IPS-18a (cell line): Measurements from ENCODE around the gene ACOT8.

Experiments
- H3K27ac ChIP-seq: one replicate; pipeline ENCODE4 v1.5.1; 2013; ENCODE audit warnings: low read length
- H3K27me3 ChIP-seq: one replicate; pipeline ENCODE4 v1.6.1; 2013; ENCODE audit warnings: mild to moderate bottlenecking, low read length; ENCODE audit not compliant: control insufficient read depth, insufficient read depth
- H3K36me3 ChIP-seq: one replicate; pipeline ENCODE4 v1.6.1; 2013; ENCODE audit warnings: low read depth, low read length; ENCODE audit not compliant: control insufficient read depth
- H3K4me1 ChIP-seq: one replicate; pipeline ENCODE4 v1.6.1; 2013; ENCODE audit warnings: low read depth, low read length; ENCODE audit not compliant: control insufficient read depth
- H3K4me3 ChIP-seq: one replicate; pipeline ENCODE4 v1.5.1; 2013; ENCODE audit warnings: low read length
- H3K9ac ChIP-seq: one replicate; pipeline ENCODE4 v1.6.1; 2013; ENCODE audit warnings: mild to moderate bottlenecking, low read length, moderate library complexity
- H3K9me3 ChIP-seq: one replicate; pipeline ENCODE4 v1.6.1; 2013; ENCODE audit warnings: low read depth, low read length; ENCODE audit not compliant: control insufficient read depth

Gene ACOT8

DNA sequence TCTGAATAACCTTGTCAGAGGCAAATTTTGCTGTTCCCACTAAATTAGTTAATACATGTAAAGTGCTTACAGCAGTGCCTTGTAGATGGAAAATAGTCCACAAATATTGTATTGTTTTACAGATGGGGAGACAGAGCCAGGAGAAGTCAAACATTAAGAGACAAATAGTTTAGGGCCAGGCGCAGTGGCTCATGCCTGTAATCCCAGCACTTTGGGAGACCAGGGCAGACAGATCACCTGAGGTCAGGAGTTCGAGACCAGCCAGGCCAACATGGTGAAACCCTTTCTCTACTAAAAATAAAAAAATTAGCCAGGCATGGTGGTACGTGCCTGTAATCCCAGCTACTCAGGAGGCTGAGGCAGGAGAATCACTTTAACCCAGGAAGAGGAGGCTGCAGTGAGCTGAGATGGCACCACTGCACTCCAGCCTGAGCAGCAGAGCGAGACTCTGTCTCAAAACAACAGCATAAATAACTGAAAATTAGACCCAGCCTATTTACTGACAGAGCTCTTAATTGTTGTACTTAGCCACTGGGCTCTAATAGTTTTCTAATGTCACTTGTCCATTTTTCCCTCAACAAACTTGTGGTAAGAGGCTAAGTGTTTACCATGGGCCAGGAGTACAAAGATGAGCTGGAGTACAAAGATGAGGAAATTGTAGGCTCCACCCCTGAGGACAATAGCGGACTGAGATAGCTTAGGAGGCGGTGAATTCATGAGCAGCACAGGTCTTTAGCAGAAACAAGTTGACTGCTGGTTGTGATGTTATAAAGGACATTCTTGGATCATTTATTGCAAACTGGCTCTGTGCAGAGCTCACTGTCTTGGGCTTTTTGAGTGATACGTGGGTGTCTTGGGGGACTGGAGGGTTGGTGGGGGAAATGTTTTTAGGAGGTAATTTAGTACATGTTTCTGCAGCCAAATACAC, 6.6 kb upstream of the ACOT8 start:
- H3K27me3 ChIP-seq, result no peaks in the 10 kb centered on the region
- no peak overlapping the region for H3K9ac ChIP-seq
- no peak overlapping the region for H3K4me3 ChIP-seq
- peaks cover 7% of the 10 kb centered on the region for H3K4me1 ChIP-seq
- no peaks in the 10 kb centered on the region for H3K9me3 ChIP-seq
- no peaks in the 10 kb centered on the region for H3K36me3 ChIP-seq
- H3K27ac ChIP-seq, result no peak overlapping the region

- H3K9ac ChIP-seq, result no peak overlapping the region
- H3K4me3 ChIP-seq, result no peak overlapping the region
- H3K27me3 ChIP-seq, result no peaks in the 10 kb centered on the region
- no peak overlapping the region for H3K27ac ChIP-seq
- no peaks in the 10 kb centered on the region for H3K36me3 ChIP-seq
- H3K4me1 ChIP-seq, result peaks cover 16% of the 10 kb centered on the region
- no peaks in the 10 kb centered on the region for H3K9me3 ChIP-seq
Measured at GRCh38 chr20:45861221-45862075, 4.3 kb upstream of the ACOT8 start.

DNA sequence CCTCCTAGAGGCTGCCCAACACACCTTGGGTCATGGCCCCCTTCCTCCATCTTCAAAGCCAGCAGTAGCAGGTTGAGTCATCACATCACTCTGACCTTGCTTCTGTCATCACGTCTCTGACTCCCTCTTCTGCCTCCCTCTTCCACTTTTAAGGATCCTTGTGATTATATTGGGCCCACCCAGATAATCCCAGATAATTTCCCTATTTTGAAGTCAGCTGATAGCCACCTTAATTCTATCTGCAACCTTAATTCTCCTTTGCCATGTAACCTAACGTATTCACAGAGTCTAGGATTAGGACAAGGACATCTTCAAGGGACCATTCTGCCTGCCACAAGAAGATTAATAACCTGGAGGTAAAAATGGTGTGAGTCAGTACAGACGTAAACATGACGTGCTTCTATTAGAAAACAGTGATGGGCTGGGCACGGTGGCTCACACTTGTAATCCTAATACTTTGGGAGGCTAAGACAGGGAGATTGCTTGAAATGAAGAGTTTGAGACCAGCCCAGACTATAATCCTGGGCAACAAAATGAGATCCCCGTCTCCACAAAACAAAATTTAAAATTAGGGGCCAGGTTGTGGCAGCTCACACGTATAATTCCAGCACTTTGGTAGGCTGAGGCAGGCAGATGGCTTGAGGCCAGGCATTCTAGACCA, 3.5 kb upstream of the ACOT8 start:
- H3K9ac ChIP-seq, result no peak overlapping the region
- no peaks in the 10 kb centered on the region for H3K9me3 ChIP-seq
- H3K4me1 ChIP-seq, result peaks cover 16% of the 10 kb centered on the region
- H3K4me3 ChIP-seq, result no peak overlapping the region
- H3K27ac ChIP-seq, result no peak overlapping the region
- no peaks in the 10 kb centered on the region for H3K36me3 ChIP-seq
- no peaks in the 10 kb centered on the region for H3K27me3 ChIP-seq

DNA sequence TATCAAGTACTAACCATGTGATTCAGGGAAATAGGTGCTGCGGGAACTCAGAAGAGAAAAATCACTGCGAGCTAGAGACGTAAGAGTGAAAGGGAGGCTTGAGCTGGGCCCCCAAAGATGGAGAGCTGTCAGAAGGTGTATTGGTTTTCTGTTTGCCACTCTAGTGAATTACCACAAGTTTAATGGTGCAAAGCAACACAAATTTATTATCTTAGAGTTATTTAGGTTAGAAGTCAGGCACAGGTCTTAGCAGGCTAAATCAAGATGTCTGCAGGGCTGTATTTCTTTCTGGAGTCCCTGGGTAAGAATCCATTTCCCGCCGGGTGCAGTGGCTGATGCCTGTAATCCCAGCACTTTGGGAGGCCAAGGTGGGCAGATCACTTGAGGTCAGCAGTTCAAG, 2.7 kb upstream of the ACOT8 start:
- Histone ChIP-seq H3K9me3 (no peaks in the 10 kb centered on the region), H3K27ac (no peak overlapping the region), H3K9ac (no peak overlapping the region), H3K4me1 (peaks cover 16% of the 10 kb centered on the region), H3K36me3 (no peaks in the 10 kb centered on the region), H3K4me3 (no peak overlapping the region), H3K27me3 (no peaks in the 10 kb centered on the region)

- H3K9ac ChIP-seq, result no peak overlapping the region
- no peaks in the 10 kb centered on the region for H3K9me3 ChIP-seq
- H3K27ac ChIP-seq, result no peak overlapping the region
- no peaks in the 10 kb centered on the region for H3K27me3 ChIP-seq
- H3K4me3 ChIP-seq, result peak overlapping the region; percentile 70
- peaks cover 25% of the 10 kb centered on the region for H3K4me1 ChIP-seq
- H3K36me3 ChIP-seq, result no peaks in the 10 kb centered on the region
Measured at GRCh38 chr20:45857882-45858216, 657 bp upstream of the ACOT8 start.

DNA sequence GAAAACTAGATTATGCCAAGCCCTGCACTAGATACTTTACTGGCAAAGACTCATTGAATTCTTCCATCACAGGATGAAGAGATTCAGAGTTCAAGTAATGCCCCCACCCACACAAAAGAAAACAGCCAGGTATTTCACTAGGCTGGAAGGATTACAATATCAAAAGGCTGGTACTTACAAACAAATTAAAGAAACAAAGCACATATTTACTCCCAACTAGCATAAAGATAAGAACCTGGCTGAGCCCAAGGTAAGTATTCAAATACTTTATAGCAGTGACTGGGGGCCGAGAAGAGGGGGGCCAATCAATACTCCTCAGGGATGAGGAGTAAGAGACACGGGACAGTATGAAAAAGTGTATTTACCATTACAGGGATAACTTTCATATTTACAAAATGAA, 3.7 kb downstream of the ACOT8 start:
- peaks cover 15% of the 10 kb centered on the region for H3K4me1 ChIP-seq
- no peak overlapping the region for H3K9ac ChIP-seq
- H3K4me3 ChIP-seq, result peak overlapping the region; percentile 17
- no peak overlapping the region for H3K27ac ChIP-seq
- no peaks in the 10 kb centered on the region for H3K36me3 ChIP-seq
- H3K9me3 ChIP-seq, result no peaks in the 10 kb centered on the region
- H3K27me3 ChIP-seq, result no peaks in the 10 kb centered on the region

DNA sequence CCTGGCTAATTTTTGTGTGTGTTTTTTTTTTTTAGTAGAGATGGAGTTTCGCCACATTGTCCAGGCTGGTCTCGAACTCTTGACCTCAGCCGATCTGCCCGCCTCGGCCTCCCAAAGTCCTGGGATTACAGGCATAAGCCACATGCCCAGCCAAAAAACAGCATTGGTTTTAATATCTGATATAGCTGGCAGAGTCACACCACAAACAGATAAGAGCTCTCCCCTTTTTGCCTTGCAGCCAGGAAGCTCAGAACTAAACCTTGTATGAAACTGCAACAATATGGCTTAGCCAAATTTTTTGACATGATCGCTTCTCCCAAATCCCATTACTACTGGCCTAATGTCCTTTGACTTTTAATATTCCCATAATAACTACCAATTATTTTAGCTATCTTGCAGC, 4.9 kb downstream of the ACOT8 start:
- no peak overlapping the region for H3K27ac ChIP-seq
- H3K9ac ChIP-seq, result no peak overlapping the region
- H3K36me3 ChIP-seq, result peaks cover 5% of the 10 kb centered on the region
- H3K9me3 ChIP-seq, result no peaks in the 10 kb centered on the region
- H3K4me3 ChIP-seq, result no peak overlapping the region
- H3K4me1 ChIP-seq, result peaks cover 10% of the 10 kb centered on the region
- H3K27me3 ChIP-seq, result no peaks in the 10 kb centered on the region

DNA sequence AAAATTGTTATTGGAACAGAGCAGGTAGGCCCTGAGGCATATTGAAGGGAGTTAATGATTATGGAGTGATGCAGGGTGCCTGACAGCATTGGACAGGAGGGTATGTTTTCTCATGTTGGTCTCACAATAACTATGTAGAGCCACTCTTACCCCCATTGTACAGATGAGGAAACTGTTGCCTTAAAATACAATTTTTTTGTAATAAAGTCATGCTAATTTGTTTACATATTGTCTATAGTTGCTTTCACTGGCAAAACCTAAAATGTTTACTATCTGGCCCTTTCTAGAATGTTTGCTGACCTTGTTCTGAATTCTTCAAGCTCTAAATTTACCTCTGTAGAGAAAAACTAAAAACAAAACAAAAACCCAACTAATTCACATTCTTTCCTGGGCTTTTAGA, 5.7 kb downstream of the ACOT8 start:
- peaks cover 5% of the 10 kb centered on the region for H3K36me3 ChIP-seq
- no peak overlapping the region for H3K4me3 ChIP-seq
- no peaks in the 10 kb centered on the region for H3K9me3 ChIP-seq
- H3K9ac ChIP-seq, result no peak overlapping the region
- H3K4me1 ChIP-seq, result peaks cover 10% of the 10 kb centered on the region
- no peaks in the 10 kb centered on the region for H3K27me3 ChIP-seq
- H3K27ac ChIP-seq, result no peak overlapping the region

DNA sequence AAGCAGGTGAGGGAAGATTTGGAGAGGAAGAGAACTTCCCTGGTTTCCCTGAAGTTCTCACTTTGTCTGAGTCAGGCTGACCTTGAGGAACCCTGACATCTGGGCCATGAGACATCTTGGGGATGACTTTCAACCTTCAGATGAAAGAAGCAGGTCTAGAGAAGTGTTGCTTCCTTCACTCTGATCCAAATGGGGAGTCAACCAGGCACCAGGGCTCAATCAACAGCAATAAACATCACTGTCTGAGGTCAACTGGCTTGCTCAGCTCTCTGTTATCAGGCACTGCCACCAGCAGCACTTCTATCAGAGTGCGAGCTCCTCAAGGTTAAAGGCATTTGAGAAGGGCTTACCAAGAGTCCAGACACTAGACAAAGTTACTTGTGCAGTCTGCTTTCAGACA, 6.3 kb downstream of the ACOT8 start:
- Histone ChIP-seq H3K9ac (no peak overlapping the region), H3K4me1 (peaks cover 10% of the 10 kb centered on the region), H3K9me3 (no peaks in the 10 kb centered on the region), H3K27ac (no peak overlapping the region), H3K36me3 (peaks cover 8% of the 10 kb centered on the region), H3K27me3 (no peaks in the 10 kb centered on the region), H3K4me3 (no peak overlapping the region)

GRCh38 chr20:45850238-45850637, 7.0 kb downstream of the ACOT8 start:
- Histone ChIP-seq H3K27me3 (no peaks in the 10 kb centered on the region), H3K4me3 (no peak overlapping the region), H3K36me3 (peaks cover 8% of the 10 kb centered on the region), H3K9me3 (no peaks in the 10 kb centered on the region), H3K4me1 (peaks cover 10% of the 10 kb centered on the region), H3K27ac (no peak overlapping the region), H3K9ac (no peak overlapping the region)

DNA sequence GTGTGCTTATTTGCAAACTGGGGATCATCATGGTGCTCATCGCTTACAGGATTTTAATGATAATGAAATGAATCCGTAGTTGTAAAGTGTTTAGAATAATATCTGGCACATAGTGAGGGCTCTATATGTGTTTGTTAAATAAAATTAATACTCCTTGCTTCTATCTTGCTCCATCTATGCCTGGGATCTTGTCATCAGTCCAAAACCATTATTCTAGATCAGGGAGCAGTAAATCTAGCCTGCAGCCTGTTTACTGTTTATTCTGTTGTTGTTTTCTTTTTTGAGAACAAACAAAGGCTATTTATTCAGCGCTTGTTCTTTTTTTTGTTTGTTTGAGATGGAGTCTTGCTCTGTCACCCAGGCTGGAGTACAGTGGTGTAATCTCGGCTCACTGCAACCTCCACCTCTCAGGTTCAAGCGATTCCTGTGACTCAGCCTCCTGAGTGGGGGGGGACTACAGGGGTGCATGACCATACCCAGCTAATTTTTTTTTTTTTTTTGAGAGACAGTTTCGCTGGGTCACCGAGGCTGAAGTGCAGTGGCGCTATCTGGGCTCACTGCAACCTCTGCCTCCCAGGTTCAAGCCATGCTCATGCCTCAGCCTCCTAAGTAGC, 8.1 kb downstream of the ACOT8 start:
- Histone ChIP-seq H3K36me3 (peaks cover 14% of the 10 kb centered on the region), H3K4me1 (peaks cover 10% of the 10 kb centered on the region), H3K27ac (no peak overlapping the region), H3K9me3 (no peaks in the 10 kb centered on the region), H3K9ac (no peak overlapping the region), H3K4me3 (no peak overlapping the region), H3K27me3 (no peaks in the 10 kb centered on the region)
